HG02588 (cell line): Measurements from ENCODE around the gene ARL13B.
"Not testable (repeated sequence)": the region's sequence is repeated elsewhere in the genome, so short reads cannot be mapped to it uniquely, and the experiment has no call there.

Experiments
- ATAC-seq: cut with Tn5 transposase; IDR thresholded peaks from one replicate; pipeline ENCODE4 v1.9.1; 2021; ENCODE audit warnings: mild to moderate bottlenecking, moderate library complexity; ENCODE audit not compliant: unreplicated experiment

ARL13B gene

DNA sequence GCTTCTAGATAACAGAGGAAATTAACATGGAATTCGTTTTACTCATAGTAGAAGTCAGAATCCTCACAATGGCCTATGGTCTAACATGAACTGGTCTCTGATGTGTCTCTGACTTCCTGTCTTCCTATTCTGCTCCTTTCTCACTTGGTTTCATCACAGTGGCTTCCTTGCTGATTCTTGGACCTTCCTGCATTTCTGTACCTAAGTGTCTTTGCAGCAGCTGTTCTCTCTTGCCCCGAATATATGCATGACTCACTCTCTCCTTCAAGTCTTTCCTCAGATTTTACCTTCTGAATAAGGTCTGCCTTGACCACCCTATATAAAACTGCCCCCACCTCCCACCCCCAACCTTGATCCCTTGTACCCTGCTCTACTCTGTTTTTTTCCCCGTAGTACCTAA, 14.1 kb downstream of the ARL13B start:
- no peak for ATAC-seq

DNA sequence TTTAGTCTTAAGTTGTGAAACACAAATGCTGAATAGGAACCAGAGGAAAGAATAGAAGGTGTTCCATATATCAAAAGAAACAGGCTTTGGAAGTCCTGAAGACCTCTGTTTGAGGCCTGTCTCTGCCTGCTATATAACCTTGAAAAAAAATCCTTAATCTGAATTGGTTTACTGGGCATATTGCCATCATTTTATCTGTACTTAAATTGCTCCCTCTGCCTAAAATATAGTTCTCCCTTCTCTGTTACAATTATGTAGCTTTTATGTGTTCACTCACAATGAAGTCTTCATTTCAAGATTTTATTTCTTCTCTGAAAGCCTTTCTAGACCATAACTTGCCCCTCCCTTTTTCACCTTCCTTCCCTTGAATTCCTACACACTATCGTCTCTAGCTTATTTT, 21.2 kb downstream of the ARL13B start:
- no peak for ATAC-seq

DNA sequence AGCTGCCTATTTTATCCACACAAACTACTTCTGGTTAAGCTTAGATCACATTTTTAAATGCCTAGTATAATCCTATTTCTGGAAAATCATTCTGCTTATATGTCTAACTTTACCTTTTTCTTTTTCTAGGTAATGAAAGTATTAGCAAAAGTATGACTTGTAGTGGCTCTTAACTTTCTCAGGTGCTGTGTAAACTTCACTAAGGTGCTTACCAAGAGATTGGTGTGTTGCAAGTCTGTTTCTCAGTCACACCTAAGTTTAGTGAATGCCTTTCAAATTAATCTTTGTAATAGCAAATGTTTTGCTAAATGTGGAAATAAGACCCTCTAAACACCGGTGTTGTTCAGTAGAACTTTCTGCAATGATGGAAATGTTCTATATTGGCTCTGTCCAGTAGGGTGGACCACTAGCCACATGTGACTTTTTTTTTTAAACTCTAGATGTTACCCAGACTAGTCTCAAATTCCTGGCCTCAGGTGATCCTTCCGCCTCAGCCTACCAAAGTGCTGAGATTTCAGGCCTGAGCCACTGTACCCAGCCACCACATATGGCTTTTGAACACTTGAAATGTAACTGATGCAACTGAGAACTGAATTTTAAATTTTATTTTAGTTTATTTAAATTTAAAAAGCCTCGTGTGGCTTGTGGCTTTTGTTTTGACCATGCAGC, 22.0 kb downstream of the ARL13B start:
- ATAC-seq = no peak

DNA sequence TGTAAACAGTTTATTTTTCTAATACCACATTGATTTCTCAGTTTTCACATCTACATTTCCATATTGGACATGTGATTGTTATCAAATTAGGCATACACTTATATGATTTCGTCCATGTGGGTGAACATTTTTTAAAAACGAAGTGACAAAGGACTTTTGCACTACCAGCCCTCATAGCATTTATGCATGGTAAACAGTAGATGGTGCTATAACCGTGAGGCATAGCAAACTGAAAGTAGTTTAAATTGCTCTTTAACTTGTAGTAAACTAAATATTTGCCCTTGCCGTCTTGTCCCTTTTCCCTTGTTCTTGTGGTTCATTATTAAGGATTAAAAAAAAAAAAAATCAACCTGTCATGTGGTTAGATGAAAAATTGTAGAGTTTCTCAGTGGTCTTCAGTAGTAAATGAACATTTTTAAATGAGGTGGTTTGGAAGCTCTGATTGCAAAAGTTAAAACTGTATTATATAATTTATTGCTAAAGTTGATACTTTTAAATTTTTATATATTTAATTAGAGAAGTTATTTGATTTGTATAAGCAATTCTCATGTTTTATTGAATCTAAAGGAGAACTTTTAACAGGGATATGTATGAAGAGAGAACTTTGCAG, 24.5 kb downstream of the ARL13B start:
- peak; percentile 95 for ATAC-seq

DNA sequence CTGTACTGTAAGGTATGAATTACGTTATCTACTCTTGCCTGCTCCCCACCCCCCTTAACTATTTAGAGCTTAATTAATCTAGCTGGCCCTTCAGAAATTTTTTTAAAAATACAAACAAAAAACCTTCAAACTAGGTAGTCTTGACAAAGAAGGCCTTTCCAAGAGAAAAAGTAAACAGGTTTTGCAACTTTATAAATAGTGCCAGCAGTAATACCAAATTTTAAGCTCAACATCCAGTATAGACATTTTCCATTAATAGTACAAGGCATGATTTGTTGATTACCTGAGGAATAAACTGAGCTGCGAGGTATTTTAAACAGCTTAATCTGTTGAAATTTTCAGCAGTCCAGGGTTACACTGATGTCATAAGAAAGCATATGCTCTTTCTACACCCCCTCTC, 28.3 kb downstream of the ARL13B start:
- ATAC-seq = no peak

DNA sequence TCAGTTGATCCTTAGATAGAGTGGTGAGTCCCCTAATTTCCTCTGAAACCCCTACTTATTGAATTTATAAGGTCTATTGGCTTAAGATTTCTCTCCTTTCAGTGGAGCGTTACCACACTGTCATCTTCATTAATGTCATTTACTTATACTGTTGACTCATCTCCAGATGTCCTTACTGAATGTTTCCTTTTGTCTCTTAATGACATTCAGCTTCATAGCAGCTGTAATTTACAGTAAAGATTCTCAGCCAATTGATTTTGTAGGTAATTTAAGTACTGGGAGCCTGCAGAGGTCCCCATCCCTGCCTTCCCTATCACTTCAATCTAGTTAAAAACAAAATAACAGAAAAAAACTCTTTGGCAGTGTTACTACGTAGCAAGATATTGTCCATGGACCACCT, 29.7 kb downstream of the ARL13B start:
- no peak for ATAC-seq

DNA sequence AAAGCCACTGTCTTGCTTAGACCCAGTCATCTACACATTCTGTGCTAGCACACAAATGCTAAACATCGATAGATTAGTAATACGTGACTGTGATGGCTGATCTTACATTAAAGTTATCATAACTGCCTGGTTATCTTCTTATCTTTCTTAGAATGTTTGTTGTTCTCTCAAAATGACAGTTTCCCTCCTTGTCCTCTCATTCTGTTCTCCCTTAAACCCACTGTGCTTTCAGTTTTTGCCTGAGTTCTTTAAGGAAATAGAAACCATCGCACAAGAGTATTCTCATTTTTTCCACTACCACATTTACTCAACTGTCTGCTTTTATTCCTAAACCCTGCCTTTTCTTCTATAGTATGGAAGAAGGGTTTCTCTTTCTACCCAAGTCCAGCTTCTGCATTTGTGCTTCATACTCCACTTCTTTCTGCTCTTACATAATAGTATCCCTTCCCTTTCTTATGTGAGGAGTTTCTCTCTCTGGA, 31.3 kb downstream of the ARL13B start:
- ATAC-seq = no peak

DNA sequence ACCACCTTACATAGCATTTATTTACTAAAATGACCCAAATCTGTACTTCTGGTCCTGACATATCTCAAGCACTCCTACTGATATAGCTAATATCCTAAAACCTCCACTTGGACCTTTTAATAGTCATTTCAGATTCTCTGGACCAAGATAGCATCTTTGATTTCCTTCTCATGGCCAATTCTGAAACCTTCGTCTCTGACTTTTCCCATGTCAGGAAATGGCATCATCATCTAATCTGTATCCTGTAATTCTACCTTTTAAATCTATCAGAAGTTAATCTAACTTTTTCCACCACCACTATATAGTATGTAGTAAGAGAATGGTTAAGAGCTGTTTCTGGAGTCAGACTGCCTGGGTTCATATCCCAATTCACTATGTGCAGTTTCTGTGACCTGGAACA, 32.2 kb downstream of the ARL13B start:
- no peak for ATAC-seq

DNA sequence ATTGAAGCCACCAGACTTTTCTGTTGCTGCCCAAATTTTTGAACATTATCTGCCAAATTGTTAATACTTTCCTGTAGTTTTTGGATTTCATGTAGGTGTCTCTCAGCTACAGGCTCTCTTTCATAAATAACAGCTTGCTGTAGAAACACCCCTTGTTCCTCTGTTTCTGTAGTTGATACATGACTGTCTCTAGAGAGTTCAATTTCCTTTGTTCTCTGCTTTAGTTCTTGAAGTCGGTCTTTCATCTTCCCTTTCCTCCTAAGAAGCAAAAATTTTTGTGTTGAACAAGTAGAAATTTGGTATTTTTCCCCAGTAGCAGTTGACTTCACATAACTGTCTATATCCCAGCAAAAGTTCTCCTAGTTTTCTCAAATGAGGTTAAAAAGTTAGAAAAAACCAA, 35.1 kb downstream of the ARL13B start:
- ATAC-seq = no peak

DNA sequence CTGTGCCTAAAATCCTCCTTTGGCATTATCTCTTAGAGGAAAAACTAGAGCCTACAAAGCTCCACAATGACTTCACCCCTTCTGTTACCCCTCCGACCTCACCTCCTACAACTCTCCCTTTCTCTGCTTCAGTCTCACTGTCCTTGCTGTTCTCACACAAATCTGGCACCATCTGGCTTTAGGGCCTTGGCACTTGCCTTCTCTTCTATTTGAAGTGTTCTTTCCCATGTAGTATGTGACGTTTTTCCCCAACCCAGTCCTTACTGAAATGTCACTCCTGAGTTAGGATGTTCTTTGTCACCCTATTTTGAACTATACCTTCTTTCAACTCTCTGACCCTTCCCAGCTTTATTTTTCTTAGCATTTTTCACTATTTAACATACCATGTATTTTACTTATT, 39.7 kb downstream of the ARL13B start:
- no peak for ATAC-seq

DNA sequence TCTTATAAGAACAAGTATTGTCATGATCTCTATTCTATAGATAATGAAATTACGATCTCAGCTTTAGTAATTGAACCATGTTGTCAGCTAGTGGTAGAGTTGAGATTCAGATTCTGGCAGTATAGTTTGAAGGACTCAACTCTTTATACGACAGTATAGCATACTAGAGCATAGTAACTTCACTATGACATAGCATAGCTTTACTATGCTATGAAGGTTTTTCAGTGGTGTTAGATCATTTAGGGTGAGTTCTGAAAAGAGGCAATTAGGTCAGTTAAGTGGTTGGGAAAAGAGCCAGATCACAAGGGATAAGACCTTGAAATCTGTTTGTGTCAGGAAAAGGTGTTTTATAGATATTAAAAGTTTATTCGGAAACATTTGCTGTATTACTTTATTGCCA, 40.3 kb downstream of the ARL13B start:
- no peak for ATAC-seq

DNA sequence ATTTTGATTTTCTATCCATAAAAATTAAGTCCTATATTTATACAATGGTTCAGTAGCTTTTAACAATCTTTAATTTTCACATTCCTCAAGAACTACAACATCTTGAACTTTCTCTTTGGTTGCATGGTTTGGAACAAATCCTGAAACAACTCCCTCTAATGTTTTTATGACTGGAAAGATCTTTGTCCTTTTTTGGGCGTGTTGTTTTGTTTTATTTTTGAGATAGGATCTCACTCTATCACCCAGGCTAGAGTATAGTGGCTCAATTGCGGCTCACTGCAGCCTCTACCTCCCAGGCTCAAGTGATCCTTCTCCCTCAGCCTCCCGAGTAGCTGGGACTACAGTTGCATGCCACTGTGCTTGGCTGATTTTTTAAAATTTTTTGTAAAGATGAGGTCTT, 44.4 kb downstream of the ARL13B start:
- no peak for ATAC-seq

DNA sequence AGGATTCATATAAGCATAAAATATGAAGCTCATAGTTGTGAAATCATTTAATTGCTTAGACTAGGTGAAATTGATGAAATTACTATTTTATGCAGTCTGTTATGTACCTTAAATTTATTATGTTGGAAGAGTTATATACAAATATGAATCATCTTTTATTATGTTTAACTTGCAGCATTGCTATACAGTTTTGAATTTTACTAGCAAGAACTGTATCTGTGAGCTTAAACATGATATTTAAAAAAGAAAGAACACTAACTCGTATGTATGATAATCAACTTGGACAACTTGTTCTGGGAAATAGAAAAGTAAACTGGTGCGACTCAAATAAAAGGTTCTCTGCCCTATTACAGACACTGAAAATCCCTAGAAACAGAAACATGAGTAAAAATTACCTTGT, 46.7 kb downstream of the ARL13B start:
- ATAC-seq = no peak

DNA sequence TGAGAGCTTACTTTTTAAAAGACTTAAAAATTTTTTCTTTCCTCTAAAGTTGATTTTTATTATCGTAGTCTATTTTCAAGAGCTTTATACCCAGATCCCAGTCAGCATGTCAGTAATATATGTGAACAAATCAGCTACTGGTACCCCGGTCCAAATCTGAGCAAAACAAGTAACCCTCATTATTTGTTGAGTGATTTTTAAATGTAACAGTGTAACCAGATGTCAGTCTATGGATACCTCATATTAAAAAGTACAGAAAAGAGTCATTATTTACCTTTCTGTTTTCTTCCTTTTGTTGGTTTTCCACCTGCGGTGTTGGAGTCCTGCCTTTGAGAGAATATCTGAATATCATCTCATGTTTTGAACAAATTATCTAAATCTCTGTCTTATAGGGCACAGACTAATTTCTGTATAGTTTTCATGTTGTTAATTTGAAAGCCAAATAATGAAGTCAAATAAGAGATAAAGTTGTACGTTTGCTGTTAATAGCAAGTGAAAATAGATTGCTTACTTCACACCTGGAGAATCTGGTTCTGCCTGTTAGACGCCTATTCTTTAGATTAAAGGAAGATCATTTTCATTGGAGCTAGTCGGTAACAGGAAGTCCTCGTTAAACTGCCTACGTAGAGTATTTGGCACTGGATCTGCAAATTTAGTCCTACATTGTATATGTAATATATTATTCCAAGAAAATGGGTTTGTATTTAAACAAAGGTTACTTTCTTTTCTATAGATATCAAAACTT, 48.3 kb downstream of the ARL13B start, which contains the start of gene STX19:
STX19 (minus strand) TSS at position 505 of the 745 bp plus-strand sequence. CDS start 13,328 bp downstream, outside the sequence.
- no peak for ATAC-seq

DNA sequence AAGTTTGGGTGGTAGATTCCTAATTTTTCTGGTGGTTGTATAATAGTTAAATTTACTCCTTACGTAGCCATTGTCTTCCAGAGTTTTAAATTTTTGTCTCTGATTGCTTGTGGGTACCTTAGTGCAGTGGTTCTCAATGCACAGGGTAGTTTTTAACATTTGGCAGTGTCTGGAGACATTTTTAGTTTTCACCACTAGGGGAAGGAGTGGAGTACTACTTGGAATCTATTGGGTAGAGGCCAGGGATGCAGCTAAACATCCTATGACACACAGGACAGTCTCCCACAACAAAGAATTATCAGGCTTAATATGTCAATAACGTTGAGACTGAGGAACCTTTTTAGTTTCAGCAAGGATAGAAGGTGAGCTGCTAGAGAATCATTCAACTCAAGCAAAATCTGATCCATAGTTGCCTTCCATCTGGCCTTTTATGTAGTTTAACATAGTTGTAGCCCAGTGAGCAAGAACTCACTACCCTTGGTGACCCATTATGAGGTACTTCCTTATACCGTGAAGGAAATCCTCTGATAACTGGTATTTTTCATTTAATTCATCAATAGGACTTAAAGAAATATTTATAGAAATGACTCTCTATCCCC, 57.1 kb downstream of the ARL13B start:
- ATAC-seq = peak; percentile 70

DNA sequence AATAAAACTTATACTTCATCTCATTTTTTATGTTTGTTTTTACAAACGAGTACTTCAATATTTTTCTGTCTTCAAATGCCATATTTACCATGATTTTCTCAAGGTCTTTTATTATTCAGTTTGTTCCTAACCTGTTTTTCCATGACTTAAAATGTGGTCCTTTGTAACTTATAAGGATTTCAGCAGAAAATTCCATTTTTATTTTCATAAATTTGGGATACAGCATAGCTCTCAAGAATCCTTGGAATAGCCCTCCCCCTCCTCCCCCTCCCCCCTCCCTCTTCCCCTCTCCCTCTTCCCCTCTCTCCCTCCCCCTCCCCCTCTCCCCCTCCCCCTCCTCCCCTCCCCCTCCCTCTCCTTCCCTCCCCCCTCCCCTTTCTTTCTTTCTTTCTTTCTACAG, 63.3 kb downstream of the ARL13B start:
- ATAC-seq = no peak

DNA sequence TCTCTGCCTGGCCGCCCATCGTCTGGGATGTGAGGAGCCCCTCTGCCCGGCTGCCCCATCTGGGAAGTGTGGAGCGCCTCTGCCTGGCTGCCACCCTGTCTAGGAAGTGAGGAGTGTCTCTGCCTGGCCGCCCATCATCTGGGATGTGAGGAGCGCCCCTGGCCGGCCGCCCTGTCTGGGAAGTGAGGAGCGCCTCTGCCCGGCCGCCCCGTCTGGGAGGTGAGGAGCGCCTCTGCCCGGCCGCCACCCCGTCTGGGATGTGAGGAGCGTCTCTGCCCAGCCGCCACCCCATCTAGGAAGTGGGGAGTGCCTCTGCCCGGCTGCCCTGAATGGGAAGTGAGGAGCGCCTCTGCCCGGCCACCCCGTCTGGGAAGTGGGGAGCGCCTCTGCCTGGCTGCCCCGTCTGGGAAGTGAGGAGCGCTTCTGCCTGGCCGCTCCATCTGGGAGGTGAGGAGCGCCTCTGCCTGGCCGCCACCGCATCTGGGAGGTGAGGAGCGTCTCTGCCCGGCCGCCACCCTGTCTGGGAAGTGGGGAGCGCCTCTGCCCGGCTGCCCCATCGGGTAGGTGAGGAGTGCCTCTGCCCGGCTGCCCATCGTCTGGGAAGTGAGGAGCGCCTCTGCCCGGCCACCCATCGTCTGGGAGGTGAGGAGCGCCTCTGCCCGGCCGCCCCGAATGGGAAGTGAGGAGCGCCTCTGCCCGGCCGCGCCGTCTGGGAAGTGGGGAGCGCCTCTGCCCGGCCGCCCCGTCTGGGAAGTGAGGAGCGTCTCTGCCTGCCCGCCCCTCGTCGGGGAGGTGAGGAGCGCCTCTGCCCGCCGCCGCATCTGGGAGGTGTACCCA, 64.4 kb downstream of the ARL13B start:
- not testable (repeated sequence) for ATAC-seq

DNA sequence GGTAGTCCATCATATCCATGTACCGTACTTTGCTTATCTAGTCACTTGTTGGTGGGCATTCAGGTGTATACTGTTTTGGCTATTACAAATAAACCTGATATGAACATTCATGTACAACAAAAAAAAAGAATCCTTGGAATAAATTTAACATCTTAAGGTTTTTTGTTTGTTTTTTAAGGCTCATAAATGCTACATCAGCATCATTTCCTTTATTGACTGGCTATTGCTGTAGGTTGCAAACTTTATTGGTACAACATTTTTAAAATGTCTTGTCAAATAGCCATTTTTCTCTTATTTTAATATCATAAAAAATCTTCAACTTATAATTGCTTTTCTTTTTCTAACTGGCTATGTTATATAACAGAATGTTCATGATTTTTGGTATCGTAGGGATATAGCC, 66.6 kb downstream of the ARL13B start:
- no peak for ATAC-seq

DNA sequence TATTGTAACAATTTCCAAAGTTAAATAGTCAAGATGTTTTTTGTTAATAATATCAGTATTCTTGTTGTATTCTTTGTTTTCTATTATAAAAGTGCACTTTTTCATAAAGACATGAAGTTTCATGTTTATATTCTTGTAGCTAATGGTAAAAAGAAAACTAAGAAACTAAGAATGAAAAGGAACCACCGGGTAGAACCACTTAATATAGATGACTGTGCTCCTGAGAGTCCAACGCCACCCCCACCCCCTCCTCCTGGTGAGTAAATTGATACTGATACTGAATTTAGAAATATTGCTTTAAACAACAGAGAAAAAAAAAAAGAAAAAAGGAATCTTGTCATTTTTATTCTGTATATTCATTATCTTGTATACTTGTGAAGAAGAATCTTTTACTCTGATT, 69.3 kb downstream of the ARL13B start:
- ATAC-seq = no peak

DNA sequence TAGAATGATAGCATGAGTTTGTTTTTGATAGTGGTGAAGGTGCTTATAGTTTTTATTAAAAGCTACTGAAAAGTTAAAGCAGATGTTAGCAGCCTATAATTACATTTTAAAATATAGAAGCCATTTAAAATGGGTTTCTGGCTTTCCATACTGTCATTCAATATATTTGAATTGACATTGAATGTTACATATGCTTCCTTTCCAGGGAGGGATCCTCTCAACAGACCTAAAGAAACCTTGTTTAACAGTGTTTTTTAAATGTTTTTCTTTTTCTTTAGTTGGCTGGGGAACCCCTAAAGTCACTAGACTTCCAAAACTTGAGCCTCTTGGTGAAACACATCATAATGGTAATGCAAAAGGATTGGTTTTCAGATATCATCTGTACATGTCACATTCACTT, 70.6 kb downstream of the ARL13B start:
- ATAC-seq = no peak

DNA sequence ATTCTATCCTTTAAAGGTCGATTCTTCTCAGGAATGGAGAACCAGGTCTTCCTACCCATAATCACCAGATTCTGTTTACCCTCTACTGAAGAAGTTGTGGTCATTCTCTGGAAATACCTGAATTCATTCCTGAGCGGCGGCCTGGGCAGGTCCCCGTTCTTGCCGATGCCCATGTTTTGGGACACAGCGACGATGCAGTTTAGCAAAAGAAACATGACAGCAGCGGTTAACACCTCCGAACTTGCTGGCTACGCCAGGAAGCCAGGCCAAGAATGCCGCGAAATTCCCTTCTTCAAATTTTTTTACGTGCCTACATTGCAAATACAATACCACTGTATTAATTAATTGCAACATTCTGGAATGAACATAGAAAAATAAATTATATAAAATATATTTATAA, 81.3 kb downstream of the ARL13B start:
- ATAC-seq = no peak
